Endothelial cell of umbilical vein (primary cell): ENCODE results near the gene ECHDC1.

ENCODE experiments used
- CTCF ChIP-seq, 2 donors: IDR thresholded peaks; 1 replicate in 1 of 2; 2 replicates in 1 of 2; pipeline ENCODE4 v1.5.1; 2011; ENCODE audit warnings: low read length in 2 of 2, mild to moderate bottlenecking in 2 of 2, moderate library complexity in 2 of 2, control low read depth in 1 of 2, inconsistent platforms in 1 of 2, low read depth in 1 of 2; ENCODE audit not compliant: insufficient read depth in 1 of 2; ENCODE audit errors: extremely low read depth in 1 of 2
- POLR2A ChIP-seq: IDR thresholded peaks from 2 replicates; pipeline ENCODE4 v1.6.1; 2012; ENCODE audit warnings: low read depth, mild to moderate bottlenecking, control low read depth, low read length

GRCh38 chr6:127282184-127282583 is 61.2 kb downstream of the ECHDC1 start:
- TF ChIP-seq CTCF (IDR thresholded peaks at IDR 0.05; ENCODE audit: extremely low read depth in 1 of 2, insufficient read depth in 1 of 2, low read depth in 1 of 2, low read length in 2 of 2) (no peak), POLR2A (no peak)
